SK-MEL-5 (cell line): ENCODE data around the gene ATP2C2. TPM values are rescaled to one million over a fixed set of nuclear protein-coding genes. Genes with fewer than 3 reads are reported as not detected.

Experiments
- DNase-seq: peaks from one replicate; pipeline ENCODE4 v3.0.0-alpha.2; 2016; ENCODE audit warnings: low read depth, low spot score
- in situ Hi-C: cut with HindIII; loops from 2 replicates; pipeline ENCODE4 v1.10.0; 2016; ENCODE audit warnings: low sequenced_read_pairs, high pct_unique_total_duplicates, low pct_unique_long_range_greater_than_20kb
- polyA plus RNA-seq, 2 experiments: library from polyadenylated mRNA; depleted of rRNA; stranded (reverse); fragments of >200 nt; gene quantifications; 2 replicates each; pipeline ENCODE4 v1.2.3, GENCODE V29; 2015
- total RNA-seq: library from RNA; depleted of rRNA; stranded (reverse); fragments of >200 nt; shearing (Covaris generic); gene quantifications from 2 replicates; pipeline ENCODE4 v1.2.3, GENCODE V29; 2014; rRNA removed

ATP2C2 gene
- 0.29 TPM in 1 of 2 replicates, not detected in the other for total RNA-seq
- 0.28 TPM in 1 of 2 replicates, not detected in the other for polyA plus RNA-seq (2015; cell fraction: cytosol; rRNA removed)
- 0.09 TPM in 1 of 2 replicates, not detected in the other for polyA plus RNA-seq (2015; cell fraction: nucleus; rRNA removed)

- in situ Hi-C loops = no loop called here
- no peak for DNase-seq
Observed at GRCh38 chr16:84368308-84368996, at the start of gene ATP2C2. Gene ATP2C2, plus strand, starts transcription at chr16:84368538. Its CDS starts 78 bp downstream, at chr16:84368616.

DNA sequence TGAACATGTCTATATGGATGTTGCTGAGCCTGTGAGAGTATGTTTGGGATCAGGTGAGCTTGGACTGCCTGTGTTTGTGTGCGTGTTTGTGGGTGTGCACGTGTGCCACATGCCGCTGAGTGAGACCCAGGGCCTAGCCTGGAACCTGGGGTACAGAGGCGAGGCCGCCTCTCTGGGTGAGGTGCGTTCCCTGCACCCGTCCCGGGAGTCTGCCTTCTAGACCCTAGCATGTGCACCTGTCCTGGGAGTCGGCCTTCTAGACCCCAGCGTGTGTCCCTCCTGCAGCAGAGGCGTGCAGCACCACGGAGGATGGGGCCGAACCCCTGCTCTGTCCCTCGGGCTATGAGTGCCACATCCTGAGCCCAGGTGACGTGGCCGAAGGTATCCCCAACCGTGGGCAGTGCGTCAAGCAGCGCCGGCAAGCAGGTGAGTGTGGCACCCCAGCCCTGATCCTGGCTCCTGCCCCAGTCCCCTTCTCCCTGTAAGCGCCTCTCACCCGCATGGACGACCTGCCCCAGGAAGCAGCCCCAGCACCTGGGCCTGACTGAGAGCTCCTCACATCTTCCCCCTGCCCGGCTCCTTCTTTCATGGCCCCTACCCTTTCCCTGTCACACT is 49.1 kb upstream of the ATP2C2 start:
- DNase-seq = no peak
- in situ Hi-C loops = no loop called here

GRCh38 chr16:84320511-84320910 is 47.8 kb upstream of the ATP2C2 start:
- DNase-seq = no peak
- in situ Hi-C loops = no loop called here

- in situ Hi-C loops = no loop called here
Observed at GRCh38 chr16:84321932-84322331, 46.4 kb upstream of the ATP2C2 start.

GRCh38 chr16:84322749-84323148 is 45.6 kb upstream of the ATP2C2 start:
- no peak for DNase-seq
- in situ Hi-C loops = no loop called here

More at GRCh38 chr16:84321932-84322331, 46.4 kb upstream of the ATP2C2 start:
- no peak for DNase-seq

DNA sequence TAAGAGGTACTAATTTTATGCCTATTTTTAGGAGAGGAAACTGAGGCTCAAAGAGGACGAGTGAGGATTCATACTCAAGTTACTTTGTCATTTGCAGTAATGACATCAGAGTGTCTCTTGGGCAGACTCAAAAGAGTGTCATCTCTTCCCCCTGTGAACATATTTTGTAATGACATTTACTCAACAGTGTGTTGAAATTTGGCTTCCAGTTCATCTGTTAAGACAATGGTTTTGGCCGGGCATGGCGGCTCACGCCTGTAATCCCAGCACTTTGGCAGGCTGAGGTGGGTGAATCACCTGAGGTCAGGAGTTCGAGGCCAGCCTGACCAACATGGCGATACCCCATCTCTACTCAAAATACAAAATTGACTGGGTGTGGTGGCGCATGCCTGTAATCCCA is 44.7 kb upstream of the ATP2C2 start:
- DNase-seq = no peak
- in situ Hi-C loops = no loop called here

DNA sequence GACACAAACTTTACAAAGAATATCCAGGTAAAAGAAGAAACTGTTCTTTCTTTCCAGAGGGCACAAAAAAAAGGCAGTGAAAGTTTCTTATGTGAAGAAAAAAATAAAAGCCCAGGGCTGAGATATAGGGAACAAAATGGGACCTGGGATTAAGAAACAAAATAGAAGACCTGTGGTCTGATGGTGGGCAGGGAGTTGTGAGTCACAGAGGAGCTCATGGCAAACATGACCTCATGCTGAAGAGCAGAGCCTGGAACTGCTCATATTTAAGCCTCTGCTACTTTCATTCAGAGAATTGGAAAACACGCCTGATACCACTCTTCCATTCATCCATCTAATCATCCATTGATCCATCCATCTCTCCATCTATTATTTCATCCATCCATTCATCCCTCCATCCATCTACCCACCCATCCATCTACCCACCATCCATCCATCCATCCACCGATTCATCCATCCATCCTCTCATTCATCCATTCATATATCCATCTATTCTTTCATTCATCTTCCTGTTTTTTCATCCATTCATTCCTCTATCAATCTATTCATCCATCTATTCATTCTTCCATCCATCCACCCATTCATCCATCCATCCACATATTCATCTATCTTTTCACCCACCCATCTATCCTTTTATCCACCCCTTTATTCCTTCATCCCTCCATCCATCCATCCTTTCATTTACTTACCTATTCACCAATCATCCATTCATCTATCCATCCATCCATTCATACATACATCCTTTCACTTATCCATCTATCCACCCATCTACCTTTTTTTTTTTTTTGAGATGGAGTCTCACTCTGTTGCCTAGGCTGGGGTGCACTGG is 43.7 kb upstream of the ATP2C2 start:
- in situ Hi-C loops = no loop called here
- no peak for DNase-seq

DNA sequence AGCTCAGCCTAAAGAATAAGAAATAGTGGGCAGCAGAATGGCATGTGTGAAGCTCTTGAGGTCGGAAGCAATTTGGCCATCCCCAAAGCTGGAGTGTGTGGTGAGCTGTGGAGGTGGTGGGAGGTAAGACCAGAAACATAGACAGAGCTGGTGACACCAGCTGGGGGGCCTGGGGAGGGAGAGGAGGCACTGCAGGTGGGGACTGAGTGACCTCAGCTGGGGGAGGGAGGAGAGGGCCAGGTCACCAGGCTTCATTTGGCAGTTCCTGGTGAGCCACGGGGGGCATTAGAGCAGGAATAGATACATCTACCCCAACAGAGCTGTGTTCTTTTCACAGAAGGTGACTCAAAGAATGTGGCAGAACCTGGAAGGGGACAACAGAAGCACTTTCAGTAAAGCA is 41.8 kb upstream of the ATP2C2 start:
- DNase-seq = no peak
- in situ Hi-C loops = no loop called here

GRCh38 chr16:84327926-84328505 is 40.3 kb upstream of the ATP2C2 start:
- in situ Hi-C loops = no loop called here
- DNase-seq = no peak

GRCh38 chr16:84329016-84329415 is 39.3 kb upstream of the ATP2C2 start:
- in situ Hi-C loops = no loop called here
- DNase-seq = no peak

- in situ Hi-C loops = no loop called here
- DNase-seq = no peak
Observed at GRCh38 chr16:84329843-84330684, 38.3 kb upstream of the ATP2C2 start.

DNA sequence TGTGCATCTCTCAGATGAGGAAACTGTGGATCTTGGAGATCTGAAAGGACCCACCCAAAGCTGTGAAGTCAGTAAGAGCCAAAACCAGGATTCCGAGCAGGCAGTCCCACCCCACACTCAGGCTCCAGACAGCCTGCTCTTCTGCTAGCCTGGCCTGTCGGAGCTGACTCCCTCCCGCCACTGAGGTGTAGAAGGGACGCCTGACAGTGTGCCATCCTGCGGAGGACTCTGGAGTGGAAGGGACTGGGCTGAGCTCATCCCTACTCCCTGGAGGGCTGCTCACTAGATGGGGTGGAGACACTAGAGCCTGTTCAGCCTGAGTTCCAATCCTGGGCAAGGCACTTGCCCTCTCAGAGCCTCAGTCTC is 37.7 kb upstream of the ATP2C2 start:
- in situ Hi-C loops = no loop called here
- no peak for DNase-seq

DNA sequence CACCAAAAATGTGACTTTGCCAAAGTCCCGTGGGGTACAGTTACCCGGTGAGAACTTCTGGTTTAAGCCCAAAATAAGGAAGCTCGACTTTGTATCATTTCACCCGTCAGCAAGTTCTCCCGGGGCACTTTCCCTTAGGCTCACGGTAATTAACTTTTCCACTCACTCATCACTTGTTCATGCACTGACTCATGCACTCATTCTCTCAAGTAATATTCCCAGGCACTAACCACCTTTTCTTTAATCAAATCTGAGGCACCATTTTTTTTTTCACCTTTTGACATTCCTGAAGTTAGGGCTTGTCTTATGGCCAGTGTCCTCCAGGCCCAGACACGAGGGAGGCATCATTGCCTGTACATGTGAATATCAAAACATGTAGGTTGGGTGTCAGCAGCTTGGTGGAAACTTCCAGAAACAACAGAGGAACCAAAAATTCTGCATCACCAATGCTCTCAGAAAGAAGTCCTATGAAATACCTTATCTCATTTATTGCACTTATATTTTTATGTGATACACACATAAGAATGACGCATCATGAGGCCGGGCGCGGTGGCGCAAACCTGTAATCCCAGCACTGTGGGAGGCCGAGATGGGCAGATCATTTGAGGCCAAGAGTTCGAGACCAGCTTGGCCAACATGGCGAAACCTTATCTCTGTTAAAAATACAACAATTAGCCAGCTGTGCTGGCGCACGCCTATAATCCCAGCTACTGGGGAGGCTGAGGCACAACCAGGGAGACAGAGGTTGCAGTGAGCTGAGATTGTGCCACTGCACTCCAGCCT is 36.1 kb upstream of the ATP2C2 start:
- DNase-seq = no peak
- in situ Hi-C loops = no loop called here

DNA sequence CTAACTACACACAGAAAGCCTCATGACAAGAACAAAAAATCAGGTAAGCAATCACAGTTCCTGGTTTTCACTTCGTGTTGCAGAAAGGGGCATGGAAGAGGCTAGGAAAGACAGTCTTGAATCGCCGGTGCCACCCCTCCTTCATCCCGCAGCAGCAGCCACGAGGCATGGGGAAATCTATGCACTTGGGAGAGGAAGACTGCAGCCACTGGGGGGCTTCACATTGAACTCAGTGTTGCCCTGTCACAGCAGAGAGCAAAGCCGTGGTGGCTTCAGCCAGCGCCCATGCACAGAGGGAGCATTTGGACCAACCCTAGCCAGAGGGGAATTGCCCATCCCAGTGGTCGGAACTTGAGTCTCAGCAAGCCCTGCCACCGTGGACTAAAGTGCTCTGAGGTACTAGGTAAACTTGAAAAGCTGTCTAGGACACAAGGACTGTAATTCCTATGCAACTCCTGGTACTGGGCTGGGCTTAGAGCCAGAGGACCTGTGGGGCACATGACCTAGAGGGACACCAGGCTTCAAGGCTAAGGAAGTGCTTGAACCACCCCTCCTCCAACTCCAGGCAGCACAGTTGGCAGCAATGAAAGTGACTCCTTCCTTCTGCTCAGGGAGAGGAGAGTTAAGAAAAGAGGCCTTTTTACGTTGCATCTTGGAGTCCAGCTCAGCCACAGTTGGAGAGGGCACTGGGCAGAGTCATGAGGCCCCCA is 35.2 kb upstream of the ATP2C2 start:
- in situ Hi-C loops = no loop called here
- no peak for DNase-seq

DNA sequence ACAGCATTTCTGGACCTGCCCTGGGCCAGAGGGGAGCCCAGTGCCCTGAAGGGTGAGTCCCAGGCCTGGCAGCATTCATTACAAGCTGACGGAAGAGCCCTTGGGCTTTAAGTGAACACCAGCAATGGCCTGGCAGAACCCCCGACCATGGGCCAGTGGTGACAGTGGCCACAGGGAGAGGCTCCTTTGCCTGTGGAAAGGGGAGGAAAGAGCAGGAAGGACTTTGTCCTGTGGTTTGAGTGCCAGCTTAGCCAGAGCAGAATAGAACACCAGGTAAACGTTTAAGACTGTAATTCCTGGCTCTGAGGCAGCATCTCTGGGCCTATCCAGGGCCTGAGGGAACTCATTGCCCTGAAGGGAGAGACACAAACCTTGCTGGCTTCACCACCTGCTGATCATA is 34.3 kb upstream of the ATP2C2 start:
- no peak for DNase-seq
- in situ Hi-C loops = no loop called here

- in situ Hi-C loops = no loop called here
- DNase-seq = no peak
Observed at GRCh38 chr16:84334482-84334881, 33.9 kb upstream of the ATP2C2 start.
